T47D (cell line): ENCODE data around the gene ECE1.

Source experiments
- DNase-seq, 2 experiments: peaks; one replicate each; pipeline versions ENCODE4 v3.0.0 to v3.0.0-alpha.2; 2011 to 2012; ENCODE audit warnings: low read depth in 1 of 2, low spot score in 1 of 2
- JUND ChIP-seq: IDR thresholded peaks from 2 replicates; pipeline ENCODE4 v1.6.1; 2012; ENCODE audit warnings: low read depth
- in situ Hi-C: cut with HindIII; loops from 2 replicates; pipeline ENCODE4 v1.10.0; 2016; ENCODE audit warnings: low sequenced_read_pairs, low pct_unique_long_range_greater_than_20kb

The ECE1 gene

GRCh38 chr1:21263052-21263429 is 27.2 kb downstream of the ECE1 start:
- in situ Hi-C loops: no loop called here
- TF ChIP-seq JUND: no peak
- no peak for DNase-seq

DNA sequence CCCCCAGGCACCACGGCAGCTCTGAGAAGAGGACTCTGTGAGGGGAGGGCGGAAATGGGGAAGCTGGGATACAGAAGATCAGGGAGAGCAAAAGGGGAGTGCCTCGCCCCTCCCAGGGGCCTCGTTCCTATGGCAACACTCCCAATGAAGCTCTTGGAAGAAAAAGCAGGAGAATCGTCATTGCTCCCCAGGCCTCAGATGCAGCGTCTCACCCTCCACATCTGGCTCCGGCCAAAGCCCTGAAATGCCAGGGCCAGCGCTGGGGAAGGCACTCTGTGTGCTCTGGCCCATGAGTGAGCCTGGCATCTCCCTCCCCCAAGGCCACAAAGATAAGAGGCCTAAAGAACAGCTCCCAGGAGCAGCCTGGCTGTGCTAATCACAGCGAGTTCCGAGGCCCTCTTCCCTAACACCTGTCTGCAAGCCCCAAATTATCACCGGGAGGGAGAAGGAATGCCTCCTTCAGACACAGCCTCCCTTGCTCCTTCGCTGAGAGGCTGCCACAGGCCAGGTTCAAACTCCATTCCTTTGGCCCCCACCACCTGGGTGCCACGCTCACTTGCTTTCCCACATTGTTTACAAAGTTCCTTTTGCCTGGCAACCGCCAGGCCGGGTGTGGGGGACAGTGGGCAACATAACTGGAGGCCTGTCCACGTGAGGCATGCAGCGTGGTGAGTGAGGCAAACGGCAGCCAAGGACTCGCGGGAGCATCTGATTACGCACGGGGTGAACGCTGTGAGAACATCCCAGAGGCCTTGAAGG is 27.8 kb downstream of the ECE1 start:
- TF ChIP-seq JUND: no peak
- no peak for DNase-seq
- in situ Hi-C loops: no loop called here

GRCh38 chr1:21261551-21262292 is 28.5 kb downstream of the ECE1 start:
- no peak for TF ChIP-seq JUND
- in situ Hi-C loops: no loop called here
- no peak for DNase-seq

DNA sequence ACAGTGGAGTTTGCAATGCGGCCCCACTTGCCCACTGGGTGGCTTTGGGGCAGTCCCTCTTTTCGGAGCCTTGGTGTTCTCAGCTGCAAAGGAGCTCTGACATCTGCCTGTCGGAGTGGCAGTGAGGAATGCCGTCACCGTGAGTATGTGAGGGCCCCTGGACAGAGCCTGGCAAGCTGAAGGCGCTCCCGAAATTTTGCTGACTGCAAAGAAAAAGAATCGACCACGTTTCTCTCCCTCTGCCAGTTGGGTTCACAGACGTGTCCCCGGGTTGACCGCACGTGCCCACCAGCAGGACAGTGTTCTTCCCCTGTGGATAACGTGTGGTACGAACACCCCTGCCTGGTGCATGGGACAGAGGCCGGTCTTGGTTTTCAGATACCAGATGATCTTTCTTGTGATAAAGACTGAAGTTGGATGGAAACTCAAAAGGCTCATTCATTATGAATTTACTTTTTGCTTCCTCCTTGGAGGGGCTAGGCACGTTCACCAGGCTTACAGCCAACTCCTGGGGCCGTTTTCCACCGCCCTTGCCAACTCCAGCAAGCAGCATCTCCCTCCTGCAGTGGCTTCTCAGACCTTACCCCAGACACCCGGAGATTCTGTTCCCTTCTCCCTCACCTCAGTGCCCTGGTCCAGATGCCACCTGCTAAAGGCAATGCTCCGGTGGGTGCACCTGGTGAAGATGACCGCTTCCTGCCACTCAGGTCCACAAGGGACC is 29.7 kb downstream of the ECE1 start:
- DNase-seq: no peak
- TF ChIP-seq JUND: no peak
- in situ Hi-C loops: no loop called here

- TF ChIP-seq JUND: no peak
- DNase-seq: no peak
- in situ Hi-C loops: no loop called here
Measured at GRCh38 chr1:21259316-21260076, 30.8 kb downstream of the ECE1 start.

- DNase-seq: no peak
- in situ Hi-C loops: no loop called here
- no peak for TF ChIP-seq JUND
Measured at GRCh38 chr1:21258331-21259134, 31.7 kb downstream of the ECE1 start.

- DNase-seq: no peak
- TF ChIP-seq JUND: no peak
- in situ Hi-C loops: no loop called here
Measured at GRCh38 chr1:21257431-21258135, 32.7 kb downstream of the ECE1 start.

DNA sequence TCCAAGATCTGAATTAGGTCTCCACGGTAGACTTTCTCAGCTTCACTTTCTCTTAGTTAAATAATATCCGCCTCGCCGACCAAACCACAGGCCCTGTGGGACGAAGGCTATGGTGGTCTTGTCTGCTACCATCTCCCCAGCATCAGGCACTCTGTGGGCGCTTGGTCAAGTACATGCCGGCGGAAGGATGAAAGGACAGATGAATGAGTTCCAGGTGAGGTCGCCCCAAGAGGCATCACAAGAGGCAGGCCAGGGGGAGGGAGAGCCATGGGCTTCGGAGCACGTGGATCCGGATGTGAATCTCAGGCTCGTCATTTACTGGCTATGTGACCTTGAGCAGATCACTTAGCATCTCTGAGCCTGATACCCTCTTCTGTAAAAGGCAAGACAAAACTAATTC is 33.5 kb downstream of the ECE1 start:
- no peak for TF ChIP-seq JUND
- in situ Hi-C loops: no loop called here
- DNase-seq: no peak

GRCh38 chr1:21255943-21256320 is 34.3 kb downstream of the ECE1 start:
- in situ Hi-C loops: no loop called here
- TF ChIP-seq JUND: no peak
- no peak for DNase-seq

DNA sequence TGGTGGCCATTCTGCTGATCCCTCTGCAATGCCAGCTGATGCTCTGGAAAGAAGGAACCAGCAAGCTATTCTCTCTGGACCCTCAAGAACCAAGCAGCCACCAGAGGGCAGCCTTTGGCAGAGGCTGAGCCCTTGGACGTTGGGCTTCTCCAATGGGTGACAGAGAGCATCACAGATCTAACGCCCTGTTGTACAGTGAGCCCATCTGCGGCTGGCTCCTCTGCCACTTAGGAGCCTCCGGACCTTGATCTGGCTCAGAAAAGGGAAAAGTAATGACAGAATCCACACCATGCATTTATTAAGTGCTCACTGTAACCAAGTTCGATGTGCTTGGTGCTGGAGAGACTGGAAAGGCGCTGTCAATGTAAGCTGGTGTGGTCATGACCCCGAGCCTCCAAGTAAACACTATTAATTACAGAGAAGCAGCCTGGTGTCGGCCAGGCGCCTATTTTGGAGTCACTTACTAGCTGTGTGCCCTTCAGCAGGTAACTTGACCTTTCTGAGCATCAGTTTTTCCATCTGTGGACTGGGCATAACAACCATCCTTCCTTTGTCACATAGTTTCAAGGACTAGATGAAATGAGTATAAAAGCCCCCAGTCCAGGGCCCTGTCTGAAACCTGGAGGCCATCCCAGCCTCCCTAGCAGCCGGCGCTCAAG is 34.9 kb downstream of the ECE1 start:
- no peak for TF ChIP-seq JUND
- DNase-seq: peak; percentile 38 to 87
- in situ Hi-C loops: no loop called here
